Breast epithelium (tissue), 3 donors: ENCODE results near the gene RTN1.

Experiments
- POLR2A ChIP-seq: fragments of 450-650 bp; IDR thresholded peaks from one replicate; pipeline ENCODE4 v1.6.1; 2016; ENCODE audit warnings: antibody characterized with exemption, mild to moderate bottlenecking, moderate library complexity
- POLR2AphosphoS5 ChIP-seq, 3 donors: sonication (generic); formaldehyde crosslinking; IDR thresholded peaks; one replicate each; pipeline ENCODE4 v1.6.1; 2017; ENCODE audit warnings: antibody characterized with exemption in 3 of 3
- TF ChIP-seq, protein P1 (sequence below), 3 donors: fragments of 450-650 bp; IDR thresholded peaks; one replicate each; pipeline ENCODE4 v1.5.1; 2016 to 2017; ENCODE audit warnings: antibody characterized with exemption in 3 of 3, mild to moderate bottlenecking in 3 of 3, moderate library complexity in 3 of 3

DNA sequence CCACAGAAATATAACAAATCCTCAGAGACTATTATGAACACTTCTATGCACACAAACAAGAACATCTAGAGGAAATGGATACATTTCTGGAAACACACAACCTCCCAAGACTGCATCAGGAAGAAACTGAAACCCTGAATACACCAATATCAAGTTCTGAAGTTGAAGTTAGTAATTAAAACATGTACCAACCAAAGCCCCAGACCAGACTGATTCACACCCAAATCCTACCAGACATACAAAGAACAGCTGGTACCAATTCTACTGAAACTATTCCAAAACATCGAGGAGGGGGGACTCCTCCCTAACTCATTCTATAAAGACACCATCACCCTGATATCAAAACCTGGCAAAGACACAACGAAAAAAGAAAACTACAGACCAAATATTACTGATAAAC lies 179.3 kb downstream of the RTN1 start:
- TF ChIP-seq, protein P1, sequence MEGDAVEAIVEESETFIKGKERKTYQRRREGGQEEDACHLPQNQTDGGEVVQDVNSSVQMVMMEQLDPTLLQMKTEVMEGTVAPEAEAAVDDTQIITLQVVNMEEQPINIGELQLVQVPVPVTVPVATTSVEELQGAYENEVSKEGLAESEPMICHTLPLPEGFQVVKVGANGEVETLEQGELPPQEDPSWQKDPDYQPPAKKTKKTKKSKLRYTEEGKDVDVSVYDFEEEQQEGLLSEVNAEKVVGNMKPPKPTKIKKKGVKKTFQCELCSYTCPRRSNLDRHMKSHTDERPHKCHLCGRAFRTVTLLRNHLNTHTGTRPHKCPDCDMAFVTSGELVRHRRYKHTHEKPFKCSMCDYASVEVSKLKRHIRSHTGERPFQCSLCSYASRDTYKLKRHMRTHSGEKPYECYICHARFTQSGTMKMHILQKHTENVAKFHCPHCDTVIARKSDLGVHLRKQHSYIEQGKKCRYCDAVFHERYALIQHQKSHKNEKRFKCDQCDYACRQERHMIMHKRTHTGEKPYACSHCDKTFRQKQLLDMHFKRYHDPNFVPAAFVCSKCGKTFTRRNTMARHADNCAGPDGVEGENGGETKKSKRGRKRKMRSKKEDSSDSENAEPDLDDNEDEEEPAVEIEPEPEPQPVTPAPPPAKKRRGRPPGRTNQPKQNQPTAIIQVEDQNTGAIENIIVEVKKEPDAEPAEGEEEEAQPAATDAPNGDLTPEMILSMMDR (IDR thresholded peaks at IDR 0.05): no peak
- TF ChIP-seq POLR2A (no peak), POLR2AphosphoS5 (IDR thresholded peaks at IDR 0.05) (no peak)
